ENCODE measurements around the gene UBE2E2. TPM values are rescaled to one million over a fixed set of nuclear protein-coding genes. Genes with fewer than 3 reads are reported as not detected.
A peak's percentile ranks its signal among the peaks of the same experiment; 100 is the strongest.

UBE2E2 gene
- total and polyA plus RNA-seq, 12 donors: 19.5 to 63.8 (median 52.2) TPM

DNA sequence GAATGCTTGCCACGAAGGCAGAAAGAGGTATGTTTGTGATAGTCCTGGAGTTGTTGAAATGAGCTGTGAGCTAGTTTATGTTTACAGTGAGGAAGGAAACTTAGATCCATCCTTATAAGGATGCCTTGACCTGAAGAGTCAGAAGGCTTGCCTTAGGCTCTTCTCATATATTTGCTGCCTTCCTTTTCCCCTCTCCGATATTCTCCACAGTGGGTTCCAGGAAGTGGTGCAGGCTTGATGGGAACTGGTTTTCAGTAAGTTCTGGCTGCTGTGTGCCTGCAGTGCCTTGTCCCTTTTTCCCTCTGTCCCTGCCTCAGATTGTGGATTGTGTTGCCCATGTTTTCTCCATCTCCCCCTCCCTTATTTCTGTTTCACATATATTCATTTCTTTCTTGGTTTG is 315.3 kb downstream of the UBE2E2 start:
- Histone ChIP-seq H3K27me3 (no peaks in the 10 kb centered on the region), H3K27ac (no peak overlapping the region), H3K4me3 (no peak overlapping the region), H3K9me3 (peaks cover 0 to 2% (median 0%) of the 10 kb centered on the region in 11 donors), H3K4me1 (peaks cover 0 to 6% (median 0%) of the 10 kb centered on the region in 9 donors), H3K36me3 (no peaks in the 10 kb centered on the region)
- 53 to 65% methylated on average over 2 of the region's 2 CpGs for WGBS, 2 donors
- no peak for DNase-seq
- intact Hi-C loops (cut with DNase I): no loop called here
- ATAC-seq: peak in 1 of 8 donors; percentile 18
- TF ChIP-seq, protein P1, sequence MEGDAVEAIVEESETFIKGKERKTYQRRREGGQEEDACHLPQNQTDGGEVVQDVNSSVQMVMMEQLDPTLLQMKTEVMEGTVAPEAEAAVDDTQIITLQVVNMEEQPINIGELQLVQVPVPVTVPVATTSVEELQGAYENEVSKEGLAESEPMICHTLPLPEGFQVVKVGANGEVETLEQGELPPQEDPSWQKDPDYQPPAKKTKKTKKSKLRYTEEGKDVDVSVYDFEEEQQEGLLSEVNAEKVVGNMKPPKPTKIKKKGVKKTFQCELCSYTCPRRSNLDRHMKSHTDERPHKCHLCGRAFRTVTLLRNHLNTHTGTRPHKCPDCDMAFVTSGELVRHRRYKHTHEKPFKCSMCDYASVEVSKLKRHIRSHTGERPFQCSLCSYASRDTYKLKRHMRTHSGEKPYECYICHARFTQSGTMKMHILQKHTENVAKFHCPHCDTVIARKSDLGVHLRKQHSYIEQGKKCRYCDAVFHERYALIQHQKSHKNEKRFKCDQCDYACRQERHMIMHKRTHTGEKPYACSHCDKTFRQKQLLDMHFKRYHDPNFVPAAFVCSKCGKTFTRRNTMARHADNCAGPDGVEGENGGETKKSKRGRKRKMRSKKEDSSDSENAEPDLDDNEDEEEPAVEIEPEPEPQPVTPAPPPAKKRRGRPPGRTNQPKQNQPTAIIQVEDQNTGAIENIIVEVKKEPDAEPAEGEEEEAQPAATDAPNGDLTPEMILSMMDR (IDR thresholded peaks at IDR 0.05): no peak

DNA sequence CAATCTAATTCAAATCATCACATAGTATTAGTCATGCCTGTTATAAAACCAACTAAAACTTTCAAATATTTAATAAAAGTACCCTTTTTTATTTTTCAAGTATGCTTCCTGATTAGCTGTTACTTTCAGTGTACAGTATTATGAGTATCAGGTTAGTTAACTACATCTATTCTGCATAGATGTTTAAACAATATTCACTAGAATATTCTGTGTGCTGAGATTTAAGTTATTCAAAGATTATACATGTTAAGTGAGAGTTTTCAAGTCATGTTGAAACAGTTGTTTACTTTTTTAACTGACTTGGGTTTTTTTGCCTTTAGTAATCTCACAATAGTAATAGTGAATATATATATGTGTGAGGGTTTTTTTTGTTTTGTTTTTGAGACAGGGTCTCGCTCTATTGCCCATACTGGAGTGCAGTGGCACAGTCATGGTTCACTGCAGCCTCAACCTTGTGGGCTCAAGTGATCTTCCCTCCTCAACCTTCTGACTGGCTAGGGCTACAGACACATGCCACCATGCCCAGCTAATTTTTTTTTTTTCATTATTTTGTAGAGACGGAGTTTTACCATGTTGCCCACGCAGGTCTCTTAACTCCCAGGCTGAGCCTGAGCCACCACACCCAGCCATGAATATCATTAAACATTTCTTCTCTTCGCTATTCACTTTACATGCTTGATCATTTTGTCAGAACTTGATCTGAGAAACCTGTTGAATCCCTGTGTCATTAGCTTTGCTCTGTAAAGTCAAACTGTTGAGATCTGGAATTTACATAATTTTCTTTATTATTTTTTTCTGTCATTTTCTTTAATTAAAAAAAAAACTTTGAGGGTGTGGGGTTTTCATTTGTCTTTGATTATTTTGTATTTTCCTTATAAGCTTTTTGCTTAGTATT is 316.4 kb downstream of the UBE2E2 start:
- Histone ChIP-seq H3K27me3 (no peaks in the 10 kb centered on the region), H3K9me3 (peaks cover 0 to 2% (median 0%) of the 10 kb centered on the region in 11 donors), H3K36me3 (no peaks in the 10 kb centered on the region), H3K4me3 (no peak overlapping the region), H3K27ac (no peak overlapping the region), H3K4me1 (peaks cover 0 to 6% (median 0%) of the 10 kb centered on the region in 9 donors)
- WGBS, 2 donors: 97% methylated on average over 4 of the region's 4 CpGs
- TF ChIP-seq, protein P1 (IDR thresholded peaks at IDR 0.05): no peak
- DNase-seq (no peak), ATAC-seq (no peak)
- intact Hi-C loops (cut with DNase I): no loop called here

DNA sequence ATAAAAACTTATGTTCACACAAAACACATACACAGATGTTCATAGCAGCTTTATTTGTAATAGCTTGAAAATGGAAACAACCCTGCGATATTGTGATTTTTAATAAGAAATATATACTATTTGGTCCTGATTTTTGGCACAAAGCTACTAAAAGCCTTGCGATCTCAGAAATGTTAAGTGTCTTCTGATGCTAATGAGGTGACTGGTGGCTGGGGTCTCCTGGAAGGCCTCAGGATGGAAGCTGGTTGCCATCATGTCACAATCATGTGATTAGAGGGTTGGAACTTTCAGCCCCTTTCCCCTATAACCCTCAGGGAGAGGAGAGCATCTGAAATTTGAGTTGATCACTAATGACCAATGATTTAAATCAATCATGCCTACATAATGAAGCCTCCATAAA is 324.2 kb downstream of the UBE2E2 start:
- Histone ChIP-seq H3K27me3 (no peaks in the 10 kb centered on the region), H3K9me3 (no peaks in the 10 kb centered on the region), H3K4me3 (no peak overlapping the region), H3K36me3 (no peaks in the 10 kb centered on the region), H3K4me1 (no peaks in the 10 kb centered on the region), H3K27ac (no peak overlapping the region)
- intact Hi-C loops (cut with DNase I): no loop called here
- ATAC-seq (no peak), DNase-seq (no peak)
- 93 to 98% methylated on average over 2 of the region's 2 CpGs for WGBS, 2 donors
- TF ChIP-seq, protein P1 (IDR thresholded peaks at IDR 0.05): no peak

DNA sequence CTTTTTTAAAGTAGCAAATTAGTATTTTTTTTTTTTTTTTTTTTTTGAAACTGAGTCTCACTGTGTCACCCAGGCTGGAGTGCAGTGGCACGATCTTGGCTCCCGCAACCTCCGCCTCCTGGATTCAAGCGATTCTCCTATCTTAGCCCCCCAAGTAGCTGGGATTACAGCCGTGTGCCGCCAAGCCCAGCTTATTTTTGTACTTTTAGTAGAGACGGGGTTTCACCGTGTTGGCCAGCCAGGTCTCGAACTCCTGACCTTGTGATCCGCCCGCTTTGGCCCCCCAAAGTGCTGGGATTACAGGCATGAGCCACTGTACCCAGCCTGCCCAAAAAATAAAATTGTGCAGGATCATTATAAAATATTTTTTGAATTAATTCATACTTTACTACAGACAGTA is 330.5 kb downstream of the UBE2E2 start:
- TF ChIP-seq, protein P1 (IDR thresholded peaks at IDR 0.05): no peak
- intact Hi-C loops (cut with DNase I): no loop called here
- Histone ChIP-seq H3K27me3 (no peaks in the 10 kb centered on the region), H3K9me3 (no peaks in the 10 kb centered on the region), H3K4me1 (peaks cover 0 to 5% (median 0%) of the 10 kb centered on the region in 9 donors), H3K4me3 (no peak overlapping the region), H3K27ac (no peak overlapping the region), H3K36me3 (no peaks in the 10 kb centered on the region)
- DNase-seq: no peak
- ATAC-seq: no peak
- 96 to 97% methylated on average over 11 of the region's 11 CpGs for WGBS, 2 donors
